GM12878 (cell line): ENCODE data around the gene SCAANT1.

Source experiments
- CHD4 ChIP-seq: fragments of 200-600 bp; sonication (generic); IDR thresholded peaks from 2 replicates; pipeline ENCODE4 v1.6.1; 2016; ENCODE audit warnings: mild to moderate bottlenecking
- NR2C2 ChIP-seq: IDR thresholded peaks from 2 replicates; pipeline ENCODE4 v1.6.1; 2011; ENCODE audit warnings: borderline replicate concordance, low read depth; ENCODE audit not compliant: control insufficient read depth, insufficient read length

GRCh38 chr3:63945558-63946096 is 33.4 kb upstream of the SCAANT1 start:
- TF ChIP-seq CHD4: no peak
- TF ChIP-seq NR2C2: no peak
